ENCODE data around the gene IL2RG. TPM values are rescaled to one million over a fixed set of nuclear protein-coding genes. Genes with fewer than 3 reads are reported as not detected.
A peak's percentile ranks its signal among the peaks of the same experiment; 100 is the strongest.

The IL2RG gene
- total and polyA plus RNA-seq, 10 of the 15 experiments (the other 5 are each of a cell fraction or from before 2014, with no cell fraction given), result 63.9 to 686 (median 183) TPM

GRCh38 chrX:71117358-71117757 is 6.0 kb upstream of the IL2RG start:
- TF ChIP-seq BHLHE40 (IDR thresholded peaks at IDR 0.05; ENCODE audit: borderline replicate concordance in 1 of 2, low read depth in 2 of 2, low read length in 1 of 2) (no peak), USF2 (IDR thresholded peaks at IDR 0.05; ENCODE audit: borderline replicate concordance, low read depth, low read length) (no peak), MTA2 (IDR thresholded peaks at IDR 0.05; ENCODE audit: low read depth) (no peak), ZNF207 (IDR thresholded peaks at IDR 0.05; ENCODE audit: borderline replicate concordance) (no peak), ZNF274 (IDR thresholded peaks at IDR 0.05; ENCODE audit: insufficient read depth, insufficient read length) (no peak), ETV6 (conservative IDR thresholded peaks at IDR 0.05 in 1 of 2, IDR thresholded peaks at IDR 0.05 in 1 of 2; ENCODE audit: borderline replicate concordance in 1 of 2, low read depth in 1 of 2) (no peak), TCF3 (IDR thresholded peaks at IDR 0.05; ENCODE audit: borderline replicate concordance, insufficient read depth, low read depth, low read length) (no peak), CREM (IDR thresholded peaks at IDR 0.05; ENCODE audit: low read depth) (no peak), STAT3 (IDR thresholded peaks at IDR 0.05; ENCODE audit: low read depth, low read length) (no peak), RAD51 (IDR thresholded peaks at IDR 0.05) (no peak), KDM1A (IDR thresholded peaks at IDR 0.05; ENCODE audit: borderline replicate concordance) (no peak), WRNIP1 (IDR thresholded peaks at IDR 0.05; ENCODE audit: borderline replicate concordance, low read depth, low read length) (no peak)
- Histone ChIP-seq H4K20me1 (ENCODE audit: control insufficient read depth, insufficient read depth) (no peaks in the 10 kb centered on the region), H2AFZ (ENCODE audit: control insufficient read depth, low read depth, low read length) (no peak overlapping the region), H3K9me3 (replicated peaks; ENCODE audit: control insufficient read depth, insufficient read depth, low read length) (no peaks in the 10 kb centered on the region), H3K4me2 (ENCODE audit: control insufficient read depth, insufficient read depth) (peak overlapping the region; percentile 71), H3K9ac (ENCODE audit: control insufficient read depth, insufficient read depth, low read length) (no peak overlapping the region), H3K79me2 (ENCODE audit: control insufficient read depth, insufficient read depth, low read length) (peaks cover 15% of the 10 kb centered on the region), H3K27me3 (replicated peaks in 1 of 2; ENCODE audit: control insufficient read depth in 2 of 2, insufficient read depth in 2 of 2, low read length in 1 of 2) (no peaks in the 10 kb centered on the region), H3K36me3 (ENCODE audit: control insufficient read depth in 2 of 2, insufficient read depth in 2 of 2, low read length in 1 of 2) (peaks cover 0 to 4% of the 10 kb centered on the region in 2 experiments; a peak in 3 of 4 replicates), H3K4me1 (ENCODE audit: control insufficient read depth, insufficient read depth, low read length) (peaks cover 9% of the 10 kb centered on the region), H3K27ac (ENCODE audit: control insufficient read depth, insufficient read depth) (0 out of 2 replicates have a peak overlapping the region, but pooled peaks have one; percentile 81), H3K4me3 (no peak overlapping the region)
- CTCF ChIA-PET, result interaction anchor here (1.6 to 2.5 kb wide), 4 partner anchors 12 to 20 kb away, joined by 6 to 17 read pairs (median 10); no protein-coding TSS in a partner anchor
- 87% methylated on average over 10 of the region's 10 CpGs for WGBS (ENCODE audit: insufficient coverage, insufficient replicate concordance, low lambda C conversion rate, missing lambda C conversion rate)
- SMC1A ChIA-PET (ENCODE audit: uncharacterized antibody, unreplicated experiment), result interaction anchor here (1.0 to 2.3 kb wide), 7 partner anchors 13 to 59 kb away, joined by 3 to 18 read pairs (median 6); no protein-coding TSS in a partner anchor
- no peak for FAIRE-seq
- no peak for ATAC-seq
- POLR2A ChIA-PET, result interaction anchor here (0.6 to 3.1 kb wide), 12 partner anchors 8 to 459 kb away, joined by 3 to 34 read pairs (median 4); partner anchors contain the start of genes NONO, TAF1 and ZMYM3
- in situ Hi-C loops (cut with MboI), result no loop called here
- DNase-seq (ENCODE audit: low read depth, low spot score), result no peak
- RAD21 ChIA-PET (ENCODE audit: unreplicated experiment), result interaction anchor here (1.2 to 3.7 kb wide), 5 partner anchors 11 to 166 kb away, joined by 4 to 29 read pairs (median 7); partner anchors contain the start of gene NONO
- BruUV-seq (replicated peaks), result no TSS peak
- intact Hi-C loops (cut with micrococcal nuclease; ENCODE audit: unreplicated experiment), result loop anchor here (10.0 kb wide), 1 partner anchor 247 kb away; the partner anchor contains the start of gene TAF1

Data from GM12878 (cell line).